Myocyte (in vitro differentiated cells): ENCODE measurements around the gene WFDC6. TPM values are rescaled to one million over a fixed set of nuclear protein-coding genes. Genes with fewer than 3 reads are reported as not detected.

Experiments
- total RNA-seq: library from RNA; depleted of rRNA; stranded (reverse); fragments of >200 nt; gene quantifications from 2 replicates; pipeline ENCODE4 v1.2.3, GENCODE V29; 2014

WFDC6 gene
- total RNA-seq, 1 donor from 2014 or later = not detected

Other genes with a start within 250 kb of the WFDC6 start
- not detected in 2 replicates for gene RBPJL, start 232.6 kb downstream of the WFDC6 start, total RNA-seq
- not detected in 2 replicates for gene MATN4, start 231.2 kb downstream of the WFDC6 start, total RNA-seq
- 34.8 and 51.5 TPM in 2 replicates for gene SDC4, start 191.1 kb downstream of the WFDC6 start, total RNA-seq
- 12.7 and 13.2 TPM in 2 replicates for gene SYS1, start 176.3 kb downstream of the WFDC6 start, total RNA-seq
- gene TP53TG5, start 161.2 kb downstream of the WFDC6 start, total RNA-seq = not detected in 2 replicates
- gene DBNDD2, start 131.2 kb downstream of the WFDC6 start, total RNA-seq = 3.3 and 3.4 TPM in 2 replicates
- gene PIGT, start 123.3 kb downstream of the WFDC6 start, total RNA-seq = 123 and 136 TPM in 2 replicates
- gene WFDC2, start 69.7 kb downstream of the WFDC6 start, total RNA-seq = not detected in 2 replicates
- gene SPINT3, start 23.9 kb downstream of the WFDC6 start, total RNA-seq = not detected in 2 replicates
- gene EPPIN, start 7.9 kb upstream of the WFDC6 start, total RNA-seq = not detected in 2 replicates
- not detected in 2 replicates for gene WFDC8, start 39.8 kb upstream of the WFDC6 start, total RNA-seq
- not detected in 2 replicates for gene WFDC10A, start 90.3 kb upstream of the WFDC6 start, total RNA-seq
- not detected in 2 replicates for gene WFDC9, start 91.8 kb upstream of the WFDC6 start, total RNA-seq
- not detected in 2 replicates for gene WFDC11, start 130.8 kb upstream of the WFDC6 start, total RNA-seq
- not detected in 2 replicates for gene WFDC13, start 162.6 kb upstream of the WFDC6 start, total RNA-seq
- gene WFDC10B, start 165.5 kb upstream of the WFDC6 start, total RNA-seq = not detected in 2 replicates
- not detected in 2 replicates for gene SPINT4, start 182.9 kb upstream of the WFDC6 start, total RNA-seq